ENCODE results near the gene PIK3AP1. TPM values are rescaled to one million over a fixed set of nuclear protein-coding genes. Genes with fewer than 3 reads are reported as not detected.

PIK3AP1 gene
- total and polyA plus RNA-seq, 9 donors = 1.8 to 2.9 (median 2.3) TPM

DNA sequence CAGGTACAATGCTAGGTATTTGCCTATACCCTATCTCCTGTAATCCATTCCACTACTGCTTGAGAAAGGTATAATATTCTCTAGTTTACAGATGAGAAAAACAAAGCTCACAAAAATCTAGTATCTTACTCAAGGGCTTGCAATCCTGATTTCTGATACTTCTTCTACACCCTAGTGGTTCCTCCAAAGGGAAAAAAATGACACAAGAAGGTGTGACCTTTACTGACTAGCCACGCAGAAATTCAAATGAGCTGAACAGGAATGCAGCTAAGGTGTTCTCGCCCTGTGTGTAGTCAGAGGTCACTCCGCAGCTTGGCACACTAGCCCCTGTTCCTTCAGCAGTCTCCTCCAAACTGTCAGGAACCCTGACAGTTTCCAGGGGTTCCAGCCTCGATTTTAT lies 74.0 kb downstream of the PIK3AP1 start:
- H3K36me3 ChIP-seq (ENCODE audit: control insufficient read depth, insufficient read depth, low read length) = no peaks in the 10 kb centered on the region
- no peaks in the 10 kb centered on the region for H3K4me1 ChIP-seq (ENCODE audit: control insufficient read depth, insufficient read depth, low read length)
- H3K9me3 ChIP-seq (replicated peaks; ENCODE audit: control insufficient read depth, low read depth, low read length) = no peaks in the 10 kb centered on the region
- no peaks in the 10 kb centered on the region for H3K27me3 ChIP-seq (ENCODE audit: control insufficient read depth, insufficient read depth, low read length)
- 75% methylated on average over 2 of the region's 4 CpGs for WGBS (ENCODE audit: insufficient coverage)
- H3K4me3 ChIP-seq (ENCODE audit: low read length) = no peak overlapping the region
- DNase-seq = no peak
- no peak overlapping the region for H3K27ac ChIP-seq (ENCODE audit: low read length)

DNA sequence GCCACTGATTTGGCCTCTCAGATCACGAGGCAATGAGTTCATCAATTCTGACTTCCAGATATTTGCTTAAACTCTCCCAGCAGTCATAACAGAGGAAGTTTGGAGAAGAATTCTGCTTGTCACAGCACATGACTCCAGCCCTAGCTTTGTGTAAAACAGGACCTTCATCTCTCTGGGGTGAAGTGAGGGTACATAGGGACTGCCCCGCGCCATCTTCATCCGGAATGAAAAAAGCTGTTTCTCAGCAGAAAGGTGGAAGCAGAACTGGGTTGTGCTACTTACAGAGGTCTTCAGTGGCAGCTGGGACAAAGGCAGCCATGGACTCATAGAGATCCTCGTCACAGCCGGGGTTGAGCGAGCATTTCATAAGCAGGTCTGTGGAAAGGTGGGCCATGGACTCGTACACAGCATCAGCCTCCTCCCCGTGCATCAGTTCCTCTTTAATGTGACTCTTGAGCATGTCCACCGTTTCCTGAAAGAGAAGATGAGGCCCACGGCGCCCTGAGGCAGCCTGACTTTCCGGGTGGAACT lies 75.1 kb downstream of the PIK3AP1 start:
- no peak overlapping the region for H3K4me3 ChIP-seq (ENCODE audit: low read length)
- H3K27me3 ChIP-seq (ENCODE audit: control insufficient read depth, insufficient read depth, low read length) = no peaks in the 10 kb centered on the region
- peak; percentile 76 for DNase-seq
- H3K4me1 ChIP-seq (ENCODE audit: control insufficient read depth, insufficient read depth, low read length) = no peaks in the 10 kb centered on the region
- WGBS (ENCODE audit: insufficient coverage) = 84% methylated on average over 12 of the region's 13 CpGs
- no peaks in the 10 kb centered on the region for H3K9me3 ChIP-seq (replicated peaks; ENCODE audit: control insufficient read depth, low read depth, low read length)
- no peaks in the 10 kb centered on the region for H3K36me3 ChIP-seq (ENCODE audit: control insufficient read depth, insufficient read depth, low read length)
- peak overlapping the region; percentile 25 for H3K27ac ChIP-seq (ENCODE audit: low read length)

DNA sequence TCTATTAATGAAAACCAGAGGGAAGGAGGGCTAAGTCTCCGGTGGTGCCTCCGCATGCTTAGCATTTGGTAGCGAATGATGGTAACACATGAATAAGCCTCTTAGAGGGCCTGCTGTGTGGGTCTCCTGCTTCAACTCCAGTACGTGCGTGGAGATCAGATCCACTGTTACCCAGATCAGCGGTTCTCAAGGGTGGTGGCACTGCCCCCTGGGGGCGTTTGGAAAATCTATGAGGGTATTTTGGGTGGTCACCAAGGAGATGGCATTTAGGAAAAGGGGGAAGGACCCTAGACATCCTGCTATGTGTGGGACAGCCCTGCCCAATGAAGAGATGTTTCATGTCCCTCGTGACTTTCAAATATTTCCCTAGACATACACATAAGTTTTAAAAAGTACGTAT lies 76.4 kb downstream of the PIK3AP1 start:
- Histone ChIP-seq H3K36me3 (ENCODE audit: control insufficient read depth, insufficient read depth, low read length) (no peaks in the 10 kb centered on the region), H3K4me1 (ENCODE audit: control insufficient read depth, insufficient read depth, low read length) (no peaks in the 10 kb centered on the region), H3K9me3 (replicated peaks; ENCODE audit: control insufficient read depth, low read depth, low read length) (no peaks in the 10 kb centered on the region), H3K4me3 (ENCODE audit: low read length) (no peak overlapping the region), H3K27me3 (ENCODE audit: control insufficient read depth, insufficient read depth, low read length) (peaks cover 2% of the 10 kb centered on the region), H3K27ac (ENCODE audit: low read length) (no peak overlapping the region)
- WGBS (ENCODE audit: insufficient coverage) = 77% methylated on average over 7 of the region's 9 CpGs
- DNase-seq = no peak

DNA sequence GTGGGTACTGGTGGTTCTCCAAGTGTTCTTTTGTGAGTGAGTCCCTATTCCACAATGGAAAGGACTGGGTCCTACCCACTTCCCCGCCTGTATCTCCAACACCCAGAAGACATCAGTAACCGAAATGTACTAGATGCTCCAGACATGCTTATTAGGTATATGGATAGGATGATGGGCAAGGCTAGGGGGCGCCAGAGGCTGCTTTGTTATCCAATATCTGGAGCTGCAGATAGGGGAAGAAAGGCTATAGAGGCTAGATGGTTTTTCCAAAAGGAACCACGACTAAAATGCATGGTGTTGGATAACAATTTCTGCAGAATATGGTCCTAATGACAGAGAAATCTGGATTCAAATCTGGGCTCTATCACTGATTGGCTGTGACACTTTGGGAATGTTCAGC lies 77.3 kb downstream of the PIK3AP1 start:
- peaks cover 4% of the 10 kb centered on the region for H3K27me3 ChIP-seq (ENCODE audit: control insufficient read depth, insufficient read depth, low read length)
- H3K27ac ChIP-seq (ENCODE audit: low read length) = no peak overlapping the region
- WGBS (ENCODE audit: insufficient coverage) = 19% methylated on average over 2 of the region's 4 CpGs
- no peaks in the 10 kb centered on the region for H3K9me3 ChIP-seq (replicated peaks; ENCODE audit: control insufficient read depth, low read depth, low read length)
- no peaks in the 10 kb centered on the region for H3K36me3 ChIP-seq (ENCODE audit: control insufficient read depth, insufficient read depth, low read length)
- peak; percentile 50 for DNase-seq
- no peak overlapping the region for H3K4me3 ChIP-seq (ENCODE audit: low read length)
- H3K4me1 ChIP-seq (ENCODE audit: control insufficient read depth, insufficient read depth, low read length) = no peaks in the 10 kb centered on the region

DNA sequence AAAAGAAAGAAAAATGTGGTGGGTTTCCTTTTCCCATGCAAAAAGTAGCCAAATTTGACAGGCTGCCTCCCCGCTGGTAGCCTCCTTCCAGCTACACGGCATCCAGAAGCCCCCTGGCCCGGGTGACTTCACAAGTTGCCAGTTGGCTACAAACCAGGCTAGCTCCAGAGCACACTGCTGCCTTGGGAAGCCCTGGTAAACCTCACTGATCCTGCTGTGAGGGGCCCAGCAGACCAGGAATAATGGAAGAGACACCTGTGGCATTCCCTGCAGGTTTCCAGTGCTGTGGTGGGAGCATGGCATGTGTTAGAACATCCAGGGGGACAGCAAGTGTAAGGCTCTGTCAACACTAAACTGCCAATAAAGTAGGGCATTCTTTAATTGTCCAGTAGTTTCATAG lies 77.8 kb downstream of the PIK3AP1 start:
- no peaks in the 10 kb centered on the region for H3K36me3 ChIP-seq (ENCODE audit: control insufficient read depth, insufficient read depth, low read length)
- no peak overlapping the region for H3K4me3 ChIP-seq (ENCODE audit: low read length)
- WGBS (ENCODE audit: insufficient coverage) = 17% methylated on average over 3 of the region's 3 CpGs
- H3K9me3 ChIP-seq (replicated peaks; ENCODE audit: control insufficient read depth, low read depth, low read length) = no peaks in the 10 kb centered on the region
- H3K4me1 ChIP-seq (ENCODE audit: control insufficient read depth, insufficient read depth, low read length) = no peaks in the 10 kb centered on the region
- H3K27ac ChIP-seq (ENCODE audit: low read length) = no peak overlapping the region
- DNase-seq = no peak
- peaks cover 4% of the 10 kb centered on the region for H3K27me3 ChIP-seq (ENCODE audit: control insufficient read depth, insufficient read depth, low read length)

DNA sequence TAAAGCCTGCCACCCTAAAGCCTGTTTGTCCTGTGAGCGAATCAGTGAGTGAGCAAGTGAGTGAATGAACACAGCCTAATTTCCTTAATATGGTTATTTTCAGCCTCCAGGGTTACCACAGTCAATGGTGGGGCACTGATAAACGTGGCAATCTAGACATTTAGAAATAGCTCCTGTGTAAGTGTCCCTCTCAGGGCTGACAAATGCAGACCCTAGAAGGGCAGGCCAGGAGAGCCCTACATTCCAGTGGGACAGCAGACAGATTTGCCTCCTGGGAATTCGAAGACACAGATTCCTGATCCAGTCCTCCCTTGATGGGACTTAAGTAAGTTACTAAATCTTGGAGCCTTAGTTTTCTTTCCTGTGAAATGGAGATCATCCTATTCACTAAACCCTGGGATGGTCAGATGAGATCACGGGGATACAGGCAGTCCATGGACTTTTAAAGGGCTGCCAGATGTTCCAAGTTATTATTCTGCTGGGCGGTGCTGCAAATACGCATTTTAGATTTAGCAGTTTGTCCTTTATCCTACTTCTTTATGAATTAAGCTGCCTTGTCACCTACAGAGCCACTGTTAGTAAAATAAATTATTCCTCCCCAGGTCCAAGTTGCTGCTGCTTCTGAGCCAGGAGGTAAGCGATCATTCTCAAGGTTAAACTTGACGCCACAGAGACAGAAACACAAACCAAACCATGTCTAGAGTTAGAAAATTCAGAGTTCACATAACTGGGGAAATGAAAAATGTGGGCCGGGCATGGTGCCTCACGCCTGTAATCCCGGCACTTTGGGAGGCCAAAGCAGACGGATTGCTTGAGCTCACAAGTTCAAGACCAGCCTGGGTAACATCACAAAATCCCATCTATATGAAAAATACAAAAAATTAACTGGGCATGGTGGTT lies 78.7 kb downstream of the PIK3AP1 start:
- no peak overlapping the region for H3K27ac ChIP-seq (ENCODE audit: low read length)
- no peaks in the 10 kb centered on the region for H3K4me1 ChIP-seq (ENCODE audit: control insufficient read depth, insufficient read depth, low read length)
- H3K9me3 ChIP-seq (replicated peaks; ENCODE audit: control insufficient read depth, low read depth, low read length) = no peaks in the 10 kb centered on the region
- 68% methylated on average over 3 of the region's 12 CpGs for WGBS (ENCODE audit: insufficient coverage)
- peaks cover 4% of the 10 kb centered on the region for H3K27me3 ChIP-seq (ENCODE audit: control insufficient read depth, insufficient read depth, low read length)
- no peak overlapping the region for H3K4me3 ChIP-seq (ENCODE audit: low read length)
- no peak for DNase-seq
- no peaks in the 10 kb centered on the region for H3K36me3 ChIP-seq (ENCODE audit: control insufficient read depth, insufficient read depth, low read length)

DNA sequence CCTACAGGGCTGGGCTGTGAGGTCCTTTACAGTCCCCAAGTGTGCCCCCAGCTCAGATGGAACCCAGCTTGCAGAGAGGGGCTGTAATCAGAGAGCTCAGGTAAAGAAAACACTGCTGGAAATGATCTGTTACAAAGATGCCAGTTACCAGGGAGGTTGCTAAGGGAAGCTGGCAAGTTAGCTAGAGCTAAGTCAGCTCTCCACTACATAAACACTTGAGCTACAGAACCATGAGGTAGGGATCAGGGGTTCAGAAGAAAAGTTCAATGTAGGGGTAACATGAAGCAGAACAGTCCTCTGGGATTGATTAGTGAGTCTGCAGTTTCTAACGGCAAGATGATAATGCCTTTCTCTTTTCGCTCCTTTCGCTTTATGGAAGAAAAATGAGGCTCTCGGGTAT lies 80.4 kb downstream of the PIK3AP1 start:
- Histone ChIP-seq H3K4me3 (ENCODE audit: low read length) (no peak overlapping the region), H3K27me3 (ENCODE audit: control insufficient read depth, insufficient read depth, low read length) (peaks cover 4% of the 10 kb centered on the region), H3K27ac (ENCODE audit: low read length) (no peak overlapping the region), H3K36me3 (ENCODE audit: control insufficient read depth, insufficient read depth, low read length) (no peaks in the 10 kb centered on the region), H3K9me3 (replicated peaks; ENCODE audit: control insufficient read depth, low read depth, low read length) (no peaks in the 10 kb centered on the region), H3K4me1 (ENCODE audit: control insufficient read depth, insufficient read depth, low read length) (no peaks in the 10 kb centered on the region)
- DNase-seq = no peak
- WGBS (ENCODE audit: insufficient coverage) = 29% methylated on average over 1 of the region's 4 CpGs

DNA sequence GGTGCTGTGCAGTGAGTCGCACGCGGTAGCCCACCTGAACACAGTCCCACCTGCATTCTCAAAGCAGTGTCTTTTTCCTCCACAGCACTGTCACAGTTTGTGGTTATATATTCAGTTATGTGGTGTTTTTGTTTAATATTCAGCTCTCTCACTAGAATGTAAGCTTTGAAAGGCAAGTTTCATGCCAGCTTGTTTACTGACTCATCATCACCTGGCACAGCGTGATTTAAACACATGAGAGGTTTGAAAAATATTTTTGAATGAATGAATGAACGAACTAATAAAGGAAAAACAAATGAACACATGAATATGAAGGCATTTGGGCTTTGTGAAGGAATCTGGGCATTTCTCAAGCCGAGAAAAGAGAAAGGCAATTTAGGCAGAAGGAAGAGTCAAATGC lies 81.6 kb downstream of the PIK3AP1 start:
- no peaks in the 10 kb centered on the region for H3K9me3 ChIP-seq (replicated peaks; ENCODE audit: control insufficient read depth, low read depth, low read length)
- no peak overlapping the region for H3K27ac ChIP-seq (ENCODE audit: low read length)
- 73% methylated on average over 2 of the region's 6 CpGs for WGBS (ENCODE audit: insufficient coverage)
- H3K27me3 ChIP-seq (ENCODE audit: control insufficient read depth, insufficient read depth, low read length) = peaks cover 4% of the 10 kb centered on the region
- DNase-seq = no peak
- no peaks in the 10 kb centered on the region for H3K4me1 ChIP-seq (ENCODE audit: control insufficient read depth, insufficient read depth, low read length)
- H3K36me3 ChIP-seq (ENCODE audit: control insufficient read depth, insufficient read depth, low read length) = no peaks in the 10 kb centered on the region
- H3K4me3 ChIP-seq (ENCODE audit: low read length) = no peak overlapping the region

DNA sequence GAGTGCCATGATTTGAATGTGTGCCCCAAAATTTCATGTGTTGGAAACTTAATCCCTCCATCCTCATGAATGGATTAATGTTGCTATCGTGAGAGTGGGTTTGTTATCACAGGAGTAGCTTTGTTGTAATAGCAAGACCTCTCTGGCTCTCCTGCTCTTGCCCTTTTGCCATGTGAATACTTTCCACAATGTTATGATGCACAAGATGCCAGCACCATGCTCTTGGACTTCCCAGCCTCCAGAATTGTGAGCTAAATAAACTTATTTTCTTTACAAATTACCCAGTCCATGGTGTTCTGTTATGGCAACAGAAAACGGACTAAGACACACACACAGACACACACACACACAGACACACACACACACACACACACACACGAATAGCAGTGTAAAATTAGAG lies 82.2 kb downstream of the PIK3AP1 start:
- Histone ChIP-seq H3K4me1 (ENCODE audit: control insufficient read depth, insufficient read depth, low read length) (no peaks in the 10 kb centered on the region), H3K36me3 (ENCODE audit: control insufficient read depth, insufficient read depth, low read length) (no peaks in the 10 kb centered on the region), H3K27me3 (ENCODE audit: control insufficient read depth, insufficient read depth, low read length) (peaks cover 4% of the 10 kb centered on the region), H3K4me3 (ENCODE audit: low read length) (no peak overlapping the region), H3K27ac (ENCODE audit: low read length) (no peak overlapping the region), H3K9me3 (replicated peaks; ENCODE audit: control insufficient read depth, low read depth, low read length) (no peaks in the 10 kb centered on the region)
- no CpG with 5 or more reads among the region's 3 CpGs for WGBS (ENCODE audit: insufficient coverage)
- no peak for DNase-seq

DNA sequence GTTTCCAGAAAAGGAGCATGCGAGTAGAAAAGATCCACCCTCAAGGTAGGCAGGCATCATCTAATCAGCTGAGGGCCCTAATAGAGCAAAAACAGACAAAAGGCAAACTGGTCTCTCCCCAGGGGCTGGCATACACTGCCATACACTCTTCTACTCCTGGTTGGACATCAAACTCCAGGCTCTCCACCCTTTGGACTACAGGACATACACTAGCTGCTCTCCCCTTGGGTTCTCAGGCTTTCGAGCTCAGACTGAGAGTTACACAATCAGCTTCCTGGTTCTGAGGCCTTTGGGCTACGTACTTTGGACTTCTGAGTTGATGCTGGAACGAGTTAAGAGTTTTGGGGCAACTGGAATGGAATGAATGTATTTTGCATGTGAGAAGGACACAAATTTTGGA lies 82.6 kb downstream of the PIK3AP1 start:
- DNase-seq = no peak
- WGBS (ENCODE audit: insufficient coverage) = 100% methylated on average over 1 of the region's 4 CpGs
- Histone ChIP-seq H3K27ac (ENCODE audit: low read length) (no peak overlapping the region), H3K4me1 (ENCODE audit: control insufficient read depth, insufficient read depth, low read length) (no peaks in the 10 kb centered on the region), H3K27me3 (ENCODE audit: control insufficient read depth, insufficient read depth, low read length) (peaks cover 4% of the 10 kb centered on the region), H3K36me3 (ENCODE audit: control insufficient read depth, insufficient read depth, low read length) (no peaks in the 10 kb centered on the region), H3K4me3 (ENCODE audit: low read length) (no peak overlapping the region), H3K9me3 (replicated peaks; ENCODE audit: control insufficient read depth, low read depth, low read length) (no peaks in the 10 kb centered on the region)

All from muscle of leg (tissue), 11 donors.